K562 (cell line): ENCODE results near the gene ZNF552. TPM values are rescaled to one million over a fixed set of nuclear protein-coding genes. Genes with fewer than 3 reads are reported as not detected.
"Not testable (repeated sequence)": the region's sequence is repeated elsewhere in the genome, so short reads cannot be mapped to it uniquely, and the experiment has no call there.

ENCODE experiments used
- ATAC-seq: fragments of 200-7000 bp; cut with Tn5 transposase; 3 replicates; pipeline ENCODE4 v1.9.1; 2020; ENCODE audit warnings: moderate library complexity
- BruUV-seq: library from RNA; stranded (reverse); fragments of 400-500 nt; replicated peaks from 2 replicates; lab custom pipeline; 2021; lab: Mats Ljungman, UMichigan
- CTCF ChIA-PET: fragments of 300-600 bp; formaldehyde crosslinking; extraction: SDS; loops from one replicate; lab custom pipeline; 2021; ENCODE audit warnings: low intra/inter-chr PET ratio; lab: Yijun Ruan, JAX
- POLR2A ChIA-PET: fragments of 300-600, 350-650 bp; sonication (Branson Sonifier 250); formaldehyde crosslinking; extraction: SDS; loops from one replicate; lab custom pipeline; 2021; ENCODE audit warnings: antibody characterized with exemption, inconsistent platforms; lab: Yijun Ruan, JAX
- DNase-seq, 4 experiments: peaks; one replicate each; pipeline versions ENCODE4 v3.0.0 to v3.0.0-alpha.2; 2011 to 2018; ENCODE audit warnings: low spot score in 3 of 4, mixed read lengths in 3 of 4; ENCODE audit errors: extremely low read depth in 1 of 4
- FAIRE-seq: peaks from 2 replicates; lab custom pipeline; 2011; peaks lifted over from hg19 to GRCh38; lab: Jason Lieb, UNC
- H2AFZ ChIP-seq: 2 replicates; pipeline ENCODE4 v1.6.0; 2011; ENCODE audit warnings: low read depth, low read length, control low read depth, inconsistent platforms
- H3K27ac ChIP-seq: fragments of 200-600 bp; 3 replicates; pipeline ENCODE4 v1.8.0; 2011; ENCODE audit warnings: low read depth, mild to moderate bottlenecking, control low read depth, inconsistent platforms, low read length, moderate library complexity, mixed read lengths; ENCODE audit errors: extremely low read depth
- H3K27me3 ChIP-seq, 2 experiments: fragments of 300-600 bp in 1 of 2; 2 replicates in 1 of 2; 3 replicates in 1 of 2; pipeline versions ENCODE4 v1.6.0 to v1.8.0; 2011; ENCODE audit warnings: inconsistent platforms in 2 of 2, low read length in 2 of 2, mild to moderate bottlenecking in 1 of 2, mixed read lengths in 1 of 2, moderate library complexity in 1 of 2; ENCODE audit not compliant: control insufficient read depth in 2 of 2, insufficient read depth in 2 of 2
- H3K36me3 ChIP-seq: fragments of 300-600 bp; 3 replicates; pipeline ENCODE4 v1.8.0; 2011; ENCODE audit warnings: mild to moderate bottlenecking, low read length, inconsistent platforms; ENCODE audit not compliant: control insufficient read depth, insufficient read depth
- H3K4me1 ChIP-seq, 2 experiments: fragments of 200-600 bp in 1 of 2; replicated peaks in 1 of 2; 2 replicates in 1 of 2; 3 replicates in 1 of 2; pipeline versions ENCODE4 v1.5.1 to v1.8.0; 2011; ENCODE audit warnings: inconsistent platforms in 2 of 2, low read length in 2 of 2, mild to moderate bottlenecking in 1 of 2, mixed read lengths in 1 of 2, moderate library complexity in 1 of 2; ENCODE audit not compliant: control insufficient read depth in 2 of 2, insufficient read depth in 2 of 2
- H3K4me2 ChIP-seq: 2 replicates; pipeline ENCODE4 v1.6.1; 2011; ENCODE audit warnings: low read length, control low read depth, inconsistent platforms, mixed read lengths; ENCODE audit not compliant: insufficient read depth
- H3K4me3 ChIP-seq: fragments of 200-600 bp; sonication (generic), shearing (Covaris generic); 2 replicates; pipeline ENCODE4 v1.5.1; 2016; ENCODE audit warnings: control low read depth, inconsistent platforms
- H3K79me2 ChIP-seq: fragments of 200-600 bp; 3 replicates; pipeline ENCODE4 v1.8.0; 2011; ENCODE audit warnings: low read length, inconsistent platforms; ENCODE audit not compliant: control insufficient read depth, insufficient read depth
- H3K9ac ChIP-seq, 2 experiments: 2 replicates each; pipeline versions ENCODE4 v1.6.0 to v1.6.1; 2011; ENCODE audit warnings: low read depth in 2 of 2, low read length in 2 of 2, control low read depth in 1 of 2, inconsistent platforms in 1 of 2, mild to moderate bottlenecking in 1 of 2, mixed read lengths in 1 of 2; ENCODE audit not compliant: insufficient read depth in 1 of 2
- H3K9me1 ChIP-seq: one replicate; pipeline ENCODE4 v1.6.0; 2011; ENCODE audit warnings: inconsistent platforms, mild to moderate bottlenecking, low read length, moderate library complexity; ENCODE audit not compliant: control insufficient read depth, insufficient read depth
- H3K9me3 ChIP-seq: replicated peaks from 2 replicates; pipeline ENCODE4 v1.5.1; 2011; ENCODE audit warnings: low read depth, low read length, inconsistent platforms; ENCODE audit not compliant: control insufficient read depth, insufficient read depth
- H4K20me1 ChIP-seq: replicated peaks from 2 replicates; pipeline ENCODE4 v1.6.1; 2011; ENCODE audit warnings: low read length, inconsistent platforms, mixed read lengths; ENCODE audit not compliant: control insufficient read depth, insufficient read depth
- WGBS: fragments of 100-300 bp; shearing (Covaris generic); methylation state at CpG from one replicate; pipeline ENCODE4 v1.1.6; 2016; ENCODE audit warnings: low coverage, mixed read lengths; ENCODE audit not compliant: insufficient coverage; ENCODE audit errors: missing lambda C conversion rate; 5-methylcytosine and 5-hydroxymethylcytosine counted together
- in situ Hi-C: fragments of 300-500 bp; cut with MboI; formaldehyde crosslinking; loops from 4 replicates; pipeline ENCODE4 v1.15.0; 2018; ENCODE audit warnings: inconsistent platforms, mixed read lengths
- intact Hi-C: fragments of 100-400 bp; cut with micrococcal nuclease; formaldehyde crosslinking; loops from 2 replicates; pipeline ENCODE4 v1.14.2; 2022
- polyA plus RNA-seq, 8 experiments: library from polyadenylated mRNA; depleted of rRNA in 4 of 8; stranded (reverse) in 5 of 8; unstranded in 3 of 8; fragments of >200 nt; fragmentation: Nextera tagmentation in 2 of 8; fragmentation: Illumina TruSeq in 1 of 8; extraction: Ambion mirVana in 2 of 8; extraction: Trizol in 1 of 8; gene quantifications; 2 replicates each; pipeline versions ENCODE4 v1.2.1 to v1.2.3, GENCODE V29; 2011 to 2014; ENCODE audit warnings: inconsistent platforms in 1 of 8, missing spikeins in 1 of 8
- total RNA-seq, 7 experiments: library from RNA; depleted of rRNA in 6 of 7; stranded (reverse); fragments of >200 nt in 6 of 7; fragmentation: Illumina TruSeq in 2 of 7; extraction: Trizol in 2 of 7; gene quantifications; 2 replicates each; pipeline versions ENCODE4 v1.2.1 to v1.2.3, GENCODE V29; 2011 to 2021; ENCODE audit warnings: low replicate concordance in 1 of 7

The ZNF552 gene
- total and polyA plus RNA-seq, 9 of the 15 experiments (the other 6 are each of a cell fraction or from before 2014, with no cell fraction given): 4.4 to 12.4 (median 8.5) TPM

GRCh38 chr19:57821501-57821900, 6.8 kb upstream of the ZNF552 start:
- CTCF ChIA-PET, in situ Hi-C loops, BruUV-seq: not testable (repeated sequence)

DNA sequence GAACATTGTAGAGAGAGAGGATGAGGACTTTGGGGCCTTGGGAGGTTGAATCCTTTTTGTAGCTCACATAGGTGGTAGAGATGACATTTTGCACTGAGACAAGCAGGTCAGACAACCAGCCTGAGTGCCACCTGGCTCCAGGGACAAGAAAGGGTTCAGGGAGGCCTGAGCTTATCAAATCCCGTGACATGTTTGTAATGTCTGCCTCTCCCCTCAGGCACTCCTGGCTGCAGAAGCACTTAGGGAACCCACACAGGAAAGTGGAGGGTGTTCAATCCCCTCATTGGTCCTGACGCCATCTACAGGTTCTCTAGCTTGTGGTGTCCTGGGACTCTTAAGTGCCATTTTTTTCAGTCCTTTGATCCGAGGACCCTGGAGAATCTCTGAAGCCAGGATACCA, 6.4 kb upstream of the ZNF552 start:
- H3K36me3 ChIP-seq: peaks cover 55% of the 10 kb centered on the region

More at GRCh38 chr19:57821501-57821900, 6.8 kb upstream of the ZNF552 start:
- Histone ChIP-seq H3K79me2 (peaks cover 74% of the 10 kb centered on the region), H3K36me3 (peaks cover 58% of the 10 kb centered on the region), H3K4me1 (peaks cover 4 to 13% of the 10 kb centered on the region in 2 experiments; a peak in 3 of 5 replicates)
- H3K27ac ChIP-seq, ATAC-seq, H3K9me3 ChIP-seq, FAIRE-seq, intact Hi-C loops, DNase-seq, H2AFZ ChIP-seq, H3K9ac ChIP-seq, H3K4me3 ChIP-seq, H3K27me3 ChIP-seq, H3K9me1 ChIP-seq, H4K20me1 ChIP-seq, H3K4me2 ChIP-seq: not testable (repeated sequence)
- POLR2A ChIA-PET: interaction anchor here (0.6 to 0.7 kb wide), 2 partner anchors 28 to 73 kb away, joined by 3 read pairs; partner anchors contain the start of gene ZNF587
- 100% methylated on average over 2 of the region's 3 CpGs for WGBS

More for the DNA sequence above, 6.4 kb upstream of the ZNF552 start:
- CTCF ChIA-PET, H3K27ac ChIP-seq, H4K20me1 ChIP-seq, H3K9me3 ChIP-seq, DNase-seq, H2AFZ ChIP-seq, H3K9me1 ChIP-seq, H3K27me3 ChIP-seq, in situ Hi-C loops, intact Hi-C loops, BruUV-seq: not testable (repeated sequence)
- Histone ChIP-seq H3K4me1 (peaks cover 4 to 13% of the 10 kb centered on the region in 2 experiments; a peak in 3 of 5 replicates), H3K4me3 (peak overlapping the region; percentile 91; the same call in 1 of the 2 replicates), H3K79me2 (peaks cover 70% of the 10 kb centered on the region), H3K9ac (peak overlapping the region in 1 of 2 experiments; percentile 95; a peak in 1 of 4 replicates), H3K4me2 (peak overlapping the region; percentile 83; the same call in 1 of the 2 replicates)
- peak; percentile 65 for FAIRE-seq
- WGBS: 25% methylated on average over 2 of the region's 3 CpGs
- ATAC-seq: peak; percentile 8; the same call in 1 of the 3 replicates
- POLR2A ChIA-PET: interaction anchor here (0.6 to 0.7 kb wide), 2 partner anchors 28 to 73 kb away, joined by 3 read pairs; partner anchors contain the start of gene ZNF587
